DMS53 (cell line): ENCODE measurements around the gene SLX1A.
A peak's percentile ranks its signal among the peaks of the same experiment; 100 is the strongest.
"Not testable (repeated sequence)": the region's sequence is repeated elsewhere in the genome, so short reads cannot be mapped to it uniquely, and the experiment has no call there.

ENCODE experiments used
- DNase-seq: peaks from one replicate; lab custom pipeline; 2025; lab: John Stamatoyannopoulos, UW

Gene SLX1A

GRCh38 chr16:30193615-30194014 lies at the start of gene SLX1A, which contains the start of gene BOLA2B:
TSS of gene SLX1A (plus strand) at chr16:30193875. CDS start at chr16:30194085, 210 bp downstream.
TSS of gene BOLA2B (minus strand) at chr16:30193666. CDS start at chr16:30193595, 71 bp downstream.
- DNase-seq, result not testable (repeated sequence)

GRCh38 chr16:30144017-30144416 lies 49.7 kb upstream of the SLX1A start:
- no peak for DNase-seq

GRCh38 chr16:30144917-30145316 lies 48.8 kb upstream of the SLX1A start:
- no peak for DNase-seq

- DNase-seq, result no peak
Measured at GRCh38 chr16:30145657-30146056, 48.0 kb upstream of the SLX1A start.

GRCh38 chr16:30147843-30148510 lies 45.7 kb upstream of the SLX1A start:
- DNase-seq, result no peak

GRCh38 chr16:30149250-30149930 lies 44.3 kb upstream of the SLX1A start:
- no peak for DNase-seq

GRCh38 chr16:30151091-30151490 lies 42.6 kb upstream of the SLX1A start:
- DNase-seq, result no peak

GRCh38 chr16:30152517-30152916 lies 41.2 kb upstream of the SLX1A start:
- DNase-seq, result no peak

- DNase-seq, result no peak
Measured at GRCh38 chr16:30155188-30155587, 38.5 kb upstream of the SLX1A start.

GRCh38 chr16:30157214-30157613 lies 36.5 kb upstream of the SLX1A start:
- DNase-seq, result no peak

- DNase-seq, result no peak
Measured at GRCh38 chr16:30163538-30163937, 30.1 kb upstream of the SLX1A start.

- DNase-seq, result no peak
Measured at GRCh38 chr16:30166202-30166902, 27.3 kb upstream of the SLX1A start.

GRCh38 chr16:30168746-30169145 lies 24.9 kb upstream of the SLX1A start:
- not testable (repeated sequence) for DNase-seq

GRCh38 chr16:30169416-30169815 lies 24.3 kb upstream of the SLX1A start:
- not testable (repeated sequence) for DNase-seq

- not testable (repeated sequence) for DNase-seq
Measured at GRCh38 chr16:30170145-30170544, 23.5 kb upstream of the SLX1A start.

GRCh38 chr16:30173054-30173453 lies 20.6 kb upstream of the SLX1A start:
- DNase-seq, result no peak

- DNase-seq, result not testable (repeated sequence)
Measured at GRCh38 chr16:30176876-30177275, 16.8 kb upstream of the SLX1A start.

GRCh38 chr16:30179195-30179594 lies 14.5 kb upstream of the SLX1A start:
- DNase-seq, result no peak

- DNase-seq, result no peak
Measured at GRCh38 chr16:30179931-30180330, 13.7 kb upstream of the SLX1A start.

GRCh38 chr16:30180741-30181140 lies 12.9 kb upstream of the SLX1A start:
- no peak for DNase-seq

- DNase-seq, result peak; percentile 92
Measured at GRCh38 chr16:30183233-30184095, 10.2 kb upstream of the SLX1A start, which contains the start of gene CORO1A. TSS of gene CORO1A (plus strand) at chr16:30183602. CDS start at chr16:30185210, 1,608 bp downstream.
